CD14-positive monocyte (primary cell): Measurements from ENCODE around the gene FAM156B. TPM values are rescaled to one million over a fixed set of nuclear protein-coding genes. Genes with fewer than 3 reads are reported as not detected.
"Not testable (repeated sequence)": the region's sequence is repeated elsewhere in the genome, so short reads cannot be mapped to it uniquely, and the experiment has no call there.

Source experiments
- DNase-seq, 3 donors: peaks; one replicate each; pipeline ENCODE4 v3.0.0-alpha.2; 2011 to 2022
- H2AFZ ChIP-seq: 2 replicates; pipeline ENCODE4 v1.6.0; 2012; ENCODE audit warnings: mild to moderate bottlenecking, low read depth, low read length, inconsistent platforms; ENCODE audit not compliant: insufficient read depth, poor library complexity, severe bottlenecking
- H3K27ac ChIP-seq, 2 donors: 1 replicate in 1 of 2; 2 replicates in 1 of 2; pipeline ENCODE4 v1.5.1; 2012 to 2013; ENCODE audit warnings: low read length in 2 of 2, control low read depth in 1 of 2, inconsistent platforms in 1 of 2, low read depth in 1 of 2, mild to moderate bottlenecking in 1 of 2
- H3K27me3 ChIP-seq, 2 donors: one replicate each; pipeline versions ENCODE4 v1.6.0 to v1.6.1; 2011 to 2013; ENCODE audit warnings: low read length in 2 of 2; ENCODE audit not compliant: control insufficient read depth in 2 of 2, insufficient read depth in 2 of 2
- H3K36me3 ChIP-seq, 2 donors: replicated peaks in 1 of 2; 1 replicate in 1 of 2; 2 replicates in 1 of 2; pipeline versions ENCODE4 v1.5.1 to v1.6.1; 2012 to 2013; ENCODE audit warnings: low read length in 2 of 2, control low read depth in 1 of 2, inconsistent platforms in 1 of 2, mild to moderate bottlenecking in 1 of 2; ENCODE audit not compliant: insufficient read depth in 2 of 2, control insufficient read depth in 1 of 2
- H3K4me1 ChIP-seq, 2 donors: 1 replicate in 1 of 2; 2 replicates in 1 of 2; pipeline versions ENCODE4 v1.5.1 to v1.6.1; 2012 to 2013; ENCODE audit warnings: low read length in 2 of 2, control low read depth in 1 of 2, inconsistent platforms in 1 of 2, mild to moderate bottlenecking in 1 of 2, moderate library complexity in 1 of 2; ENCODE audit not compliant: insufficient read depth in 2 of 2, control insufficient read depth in 1 of 2
- H3K4me2 ChIP-seq: replicated peaks from 2 replicates; pipeline ENCODE3; 2012; ENCODE audit warnings: low read length, moderate library complexity, mild to moderate bottlenecking; ENCODE audit not compliant: poor library complexity, severe bottlenecking; ENCODE audit errors: extremely low read depth
- H3K4me3 ChIP-seq, 3 experiments: fragments of 200-600 bp in 1 of 3; sonication (generic) in 1 of 3; replicated peaks in 1 of 3; 1 replicate in 2 of 3; 2 replicates in 1 of 3; pipeline ENCODE4 v1.5.1; 2011 to 2013; ENCODE audit warnings: low read length in 3 of 3, mild to moderate bottlenecking in 3 of 3, control low read depth in 2 of 3, low read depth in 2 of 3, inconsistent platforms in 1 of 3, moderate library complexity in 1 of 3
- H3K79me2 ChIP-seq: 2 replicates; pipeline ENCODE4 v1.6.0; 2012; ENCODE audit warnings: mild to moderate bottlenecking, control low read depth, inconsistent platforms, low read length, moderate library complexity; ENCODE audit not compliant: insufficient read depth
- H3K9ac ChIP-seq: 2 replicates; pipeline ENCODE4 v1.6.0; 2017; ENCODE audit warnings: low read length, mild to moderate bottlenecking; ENCODE audit not compliant: insufficient read depth, poor library complexity, severe bottlenecking
- H3K9me3 ChIP-seq, 2 donors: replicated peaks in 1 of 2; 1 replicate in 1 of 2; 2 replicates in 1 of 2; pipeline versions ENCODE4 v1.5.1 to v1.6.1; 2012 to 2013; ENCODE audit warnings: low read length in 2 of 2, control low read depth in 1 of 2; ENCODE audit not compliant: control insufficient read depth in 1 of 2, insufficient read depth in 1 of 2
- H4K20me1 ChIP-seq: 2 replicates; pipeline ENCODE4 v1.6.0; 2012; ENCODE audit warnings: mild to moderate bottlenecking, low read length, control low read depth, moderate library complexity; ENCODE audit not compliant: insufficient read depth
- H3K27ac Mint-ChIP-seq, 7 donors: one replicate each; pipeline ENCODE4 v1.8.0; 2020; ENCODE audit warnings: mild to moderate bottlenecking in 7 of 7, mixed read lengths in 7 of 7, moderate library complexity in 6 of 7, inconsistent platforms in 2 of 7
- H3K27me3 Mint-ChIP-seq, 3 donors: one replicate each; pipeline ENCODE4 v1.8.0; 2021 to 2022; ENCODE audit warnings: low read depth in 3 of 3, mild to moderate bottlenecking in 3 of 3, mixed read lengths in 3 of 3, moderate library complexity in 3 of 3, inconsistent platforms in 1 of 3
- H3K36me3 Mint-ChIP-seq, 2 donors: one replicate each; pipeline ENCODE4 v1.8.0; 2020; ENCODE audit warnings: mixed read lengths in 2 of 2, inconsistent platforms in 1 of 2, mild to moderate bottlenecking in 1 of 2
- H3K4me1 Mint-ChIP-seq: one replicate; pipeline ENCODE4 v1.8.0; 2020; ENCODE audit warnings: mild to moderate bottlenecking, mixed read lengths
- H3K4me3 Mint-ChIP-seq, 2 donors: one replicate each; pipeline ENCODE4 v1.8.0; 2020; ENCODE audit warnings: mild to moderate bottlenecking in 2 of 2, mixed read lengths in 2 of 2, moderate library complexity in 1 of 2
- H3K9me3 Mint-ChIP-seq, 7 donors: one replicate each; pipeline ENCODE4 v1.8.0; 2020 to 2022; ENCODE audit warnings: mixed read lengths in 7 of 7, mild to moderate bottlenecking in 6 of 7, moderate library complexity in 6 of 7, inconsistent platforms in 2 of 7
- WGBS: methylation state at CpG from one replicate; pipeline ENCODE4 v1.1.5; 2013; ENCODE audit warnings: missing lambda C conversion rate; ENCODE audit not compliant: insufficient coverage; 5-methylcytosine and 5-hydroxymethylcytosine counted together
- intact Hi-C, 2 donors: fragments of 100-400 bp; cut with micrococcal nuclease; formaldehyde crosslinking; loops; one replicate each; pipeline versions ENCODE4 v1.15.0 to v1.15.1; 2023
- polyA plus RNA-seq, 3 donors: library from polyadenylated mRNA; depleted of rRNA in 1 of 3; unstranded in 2 of 3; stranded (reverse) in 1 of 3; fragments of 300-500 nt in 2 of 3; fragments of >200 nt in 1 of 3; fragmentation: Illumina TruSeq in 2 of 3; gene quantifications; 1 replicate in 2 of 3; 2 replicates in 1 of 3; pipeline ENCODE4 v1.2.3, GENCODE V29; 2012 to 2021

FAM156B gene
- polyA plus RNA-seq, 3 donors: 9.4 to 150 (median 10.9) TPM

DNA sequence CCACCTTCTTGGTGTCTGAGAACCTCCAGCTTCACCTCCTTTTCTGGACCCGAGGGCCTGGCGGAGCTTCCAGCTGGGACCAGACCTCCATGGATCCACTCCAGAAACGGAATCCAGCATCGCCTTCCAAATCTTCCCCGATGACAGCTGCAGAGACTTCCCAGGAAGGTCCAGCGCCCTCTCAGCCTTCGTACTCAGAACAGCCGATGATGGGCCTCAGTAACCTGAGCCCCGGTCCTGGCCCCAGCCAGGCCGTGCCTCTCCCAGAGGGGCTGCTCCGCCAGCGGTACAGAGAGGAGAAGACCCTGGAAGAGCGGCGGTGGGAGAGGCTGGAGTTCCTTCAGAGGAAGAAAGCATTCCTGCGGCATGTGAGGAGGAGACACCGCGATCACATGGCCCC lies 10.0 kb downstream of the FAM156B start:
- H3K9me3 ChIP-seq, H3K4me3 Mint-ChIP-seq, H3K36me3 ChIP-seq, H3K27ac ChIP-seq, H2AFZ ChIP-seq, H3K27me3 ChIP-seq, H3K4me3 ChIP-seq, H3K4me2 ChIP-seq, intact Hi-C loops, H3K27me3 Mint-ChIP-seq, DNase-seq, H3K36me3 Mint-ChIP-seq, H3K4me1 Mint-ChIP-seq, H3K4me1 ChIP-seq, H3K27ac Mint-ChIP-seq, H3K9me3 Mint-ChIP-seq, H4K20me1 ChIP-seq, H3K79me2 ChIP-seq, H3K9ac ChIP-seq: not testable (repeated sequence)
- no CpG with 5 or more reads among the region's 17 CpGs for WGBS

DNA sequence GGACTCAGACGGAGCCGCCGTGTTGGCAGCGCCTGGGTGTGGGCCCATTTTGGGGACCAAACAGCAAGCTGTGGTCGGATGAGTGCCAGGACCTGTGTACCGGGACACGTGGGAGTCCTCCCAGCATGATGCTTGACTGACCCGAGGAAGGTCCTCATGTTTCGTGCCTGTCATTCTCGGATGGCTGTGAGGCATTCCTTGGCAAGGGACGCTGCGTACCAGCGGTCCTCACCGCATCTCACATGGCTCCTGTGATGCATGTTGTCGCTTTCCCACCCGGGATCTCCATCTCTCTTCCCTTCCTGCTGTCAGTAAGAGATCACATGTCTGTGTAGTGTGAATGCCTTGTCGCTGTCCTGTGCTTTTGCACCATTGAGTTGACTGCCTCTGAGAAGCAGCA lies 10.8 kb downstream of the FAM156B start:
- H3K36me3 ChIP-seq, H3K9me3 ChIP-seq, H3K9me3 Mint-ChIP-seq, H3K27ac Mint-ChIP-seq, H3K4me3 ChIP-seq, H3K9ac ChIP-seq, H2AFZ ChIP-seq, DNase-seq, H3K36me3 Mint-ChIP-seq, H4K20me1 ChIP-seq, H3K4me2 ChIP-seq, H3K4me1 Mint-ChIP-seq, H3K4me1 ChIP-seq, H3K27me3 Mint-ChIP-seq, H3K79me2 ChIP-seq, H3K4me3 Mint-ChIP-seq, H3K27me3 ChIP-seq, intact Hi-C loops, H3K27ac ChIP-seq: not testable (repeated sequence)
- whole genome bisulfite sequencing: no CpG with 5 or more reads among the region's 17 CpGs

DNA sequence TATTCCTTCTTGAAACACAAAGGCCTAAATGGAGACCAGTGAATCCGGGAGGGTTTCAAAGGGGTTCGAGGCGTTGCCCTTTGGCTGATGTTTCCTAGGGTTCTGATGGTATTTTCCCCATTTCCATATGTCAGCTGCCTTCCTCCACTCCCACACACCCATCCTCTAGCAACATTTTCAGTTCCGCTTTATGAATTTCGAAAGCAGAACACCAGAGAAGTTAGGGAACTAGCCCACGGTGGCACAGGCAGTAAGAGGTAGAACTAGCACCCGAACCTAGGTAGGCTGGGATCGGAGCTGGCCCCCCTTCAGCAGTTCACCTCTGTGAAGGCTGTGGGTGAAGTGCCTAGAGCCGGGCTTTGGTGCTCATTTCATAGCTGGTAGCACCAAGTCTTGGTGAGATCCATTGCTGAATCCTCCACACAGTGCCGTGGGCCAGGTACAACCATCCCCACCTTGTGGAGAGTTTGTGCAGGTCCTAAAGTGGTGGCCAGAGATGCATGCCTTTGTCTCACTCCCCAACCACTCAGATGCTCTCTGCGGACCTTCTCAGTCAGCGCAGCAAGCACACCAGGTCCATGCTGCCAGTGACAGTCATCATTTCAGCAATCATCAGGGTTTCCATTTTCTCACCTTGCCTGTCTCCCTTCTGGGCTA lies 12.3 kb downstream of the FAM156B start:
- H3K9me3 Mint-ChIP-seq, H3K36me3 Mint-ChIP-seq, H4K20me1 ChIP-seq, H3K27me3 ChIP-seq, intact Hi-C loops, H3K9ac ChIP-seq, H3K4me1 ChIP-seq, H3K4me3 ChIP-seq, H3K36me3 ChIP-seq, H3K9me3 ChIP-seq, H3K4me1 Mint-ChIP-seq, DNase-seq, H3K27me3 Mint-ChIP-seq, H2AFZ ChIP-seq, H3K79me2 ChIP-seq, H3K4me3 Mint-ChIP-seq, H3K27ac Mint-ChIP-seq, H3K4me2 ChIP-seq, H3K27ac ChIP-seq: not testable (repeated sequence)
- no CpG with 5 or more reads among the region's 12 CpGs for WGBS

DNA sequence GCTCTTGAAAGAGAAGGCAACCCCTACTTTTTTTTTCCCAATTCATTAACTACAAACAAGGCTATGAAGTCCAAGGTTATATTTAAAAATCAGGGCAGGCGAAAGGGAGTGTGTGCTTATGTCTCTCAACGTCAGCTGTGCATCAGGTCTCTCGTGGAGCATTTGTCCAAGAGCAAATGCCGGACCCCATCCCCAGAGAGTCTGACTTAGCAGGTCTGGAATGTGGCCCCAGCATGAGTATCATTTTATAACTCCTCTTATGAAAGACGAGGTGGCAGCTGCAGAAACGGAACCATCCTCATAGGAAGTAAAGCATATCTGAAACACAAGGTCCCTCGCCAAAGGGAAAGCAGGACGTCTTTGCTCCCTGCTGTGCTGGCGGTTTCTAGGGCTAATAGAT lies 16.6 kb downstream of the FAM156B start:
- H3K4me2 ChIP-seq, H3K36me3 Mint-ChIP-seq, H3K27ac ChIP-seq, H2AFZ ChIP-seq, H3K9me3 Mint-ChIP-seq, H3K4me3 ChIP-seq, H3K79me2 ChIP-seq, H3K36me3 ChIP-seq, H3K27me3 Mint-ChIP-seq, H3K27me3 ChIP-seq, H3K9ac ChIP-seq, intact Hi-C loops, H4K20me1 ChIP-seq, H3K27ac Mint-ChIP-seq, H3K9me3 ChIP-seq, H3K4me1 ChIP-seq, DNase-seq, H3K4me3 Mint-ChIP-seq, H3K4me1 Mint-ChIP-seq: not testable (repeated sequence)
- WGBS: no CpG with 5 or more reads among the region's 9 CpGs
